Stimulated activated CD4-positive, alpha-beta T cell treated with anti-CD3 and anti-CD28 coated beads, Interleukin-12 subunit alpha, Interleukin-12 subunit beta, amount 100 ng/mL, for 24 hours (primary cell): ENCODE data around the gene USF2.
"Not testable (repeated sequence)": the region's sequence is repeated elsewhere in the genome, so short reads cannot be mapped to it uniquely, and the experiment has no call there.

Experiments used
- DNase-seq, 2 experiments: peaks; one replicate each; pipeline ENCODE4 v3.0.0-alpha.2; 2020; ENCODE audit warnings: low read depth in 2 of 2

The USF2 gene

GRCh38 chr19:35284153-35285094 lies 15.7 kb downstream of the USF2 start:
- DNase-seq, result no peak

GRCh38 chr19:35285095-35285449 lies 16.3 kb downstream of the USF2 start:
- DNase-seq, result no peak

GRCh38 chr19:35285465-35285864 lies 16.7 kb downstream of the USF2 start:
- not testable (repeated sequence) for DNase-seq

GRCh38 chr19:35286101-35286500 lies 17.3 kb downstream of the USF2 start:
- DNase-seq, result not testable (repeated sequence)

- no peak for DNase-seq
Observed at GRCh38 chr19:35287713-35288112, 19.0 kb downstream of the USF2 start.

- no peak for DNase-seq
Observed at GRCh38 chr19:35288331-35288730, 19.6 kb downstream of the USF2 start.

- DNase-seq, result no peak
Observed at GRCh38 chr19:35288906-35289305, 20.1 kb downstream of the USF2 start.

GRCh38 chr19:35290381-35291127 lies 21.8 kb downstream of the USF2 start:
- DNase-seq, result no peak

GRCh38 chr19:35291259-35291658 lies 22.5 kb downstream of the USF2 start:
- no peak for DNase-seq

GRCh38 chr19:35291916-35292315 lies 23.2 kb downstream of the USF2 start, which contains the start of gene MAG:
TSS of gene MAG (plus strand) at chr19:35292161. CDS start at chr19:35295409, 3,248 bp downstream.
- no peak for DNase-seq

GRCh38 chr19:35292421-35293362 lies 23.9 kb downstream of the USF2 start:
- no peak for DNase-seq

- DNase-seq, result no peak
Observed at GRCh38 chr19:35293363-35293739, 24.6 kb downstream of the USF2 start.

GRCh38 chr19:35293808-35294207 lies 25.0 kb downstream of the USF2 start:
- no peak for DNase-seq

- DNase-seq, result no peak
Observed at GRCh38 chr19:35294328-35294727, 25.6 kb downstream of the USF2 start.

- DNase-seq, result no peak
Observed at GRCh38 chr19:35294859-35295791, 26.4 kb downstream of the USF2 start.

- DNase-seq, result no peak
Observed at GRCh38 chr19:35295792-35296462, 27.2 kb downstream of the USF2 start.

GRCh38 chr19:35296644-35297514 lies 28.1 kb downstream of the USF2 start:
- DNase-seq, result no peak

- no peak for DNase-seq
Observed at GRCh38 chr19:35297515-35297848, 28.7 kb downstream of the USF2 start.

- DNase-seq, result no peak
Observed at GRCh38 chr19:35297922-35298321, 29.2 kb downstream of the USF2 start.
